Measurements from ENCODE around the gene PARS2. TPM values are rescaled to one million over a fixed set of nuclear protein-coding genes. Genes with fewer than 3 reads are reported as not detected.

Gene PARS2
- total RNA-seq, 2 donors from 2014 or later, result 12.0 to 12.2 TPM

DNA sequence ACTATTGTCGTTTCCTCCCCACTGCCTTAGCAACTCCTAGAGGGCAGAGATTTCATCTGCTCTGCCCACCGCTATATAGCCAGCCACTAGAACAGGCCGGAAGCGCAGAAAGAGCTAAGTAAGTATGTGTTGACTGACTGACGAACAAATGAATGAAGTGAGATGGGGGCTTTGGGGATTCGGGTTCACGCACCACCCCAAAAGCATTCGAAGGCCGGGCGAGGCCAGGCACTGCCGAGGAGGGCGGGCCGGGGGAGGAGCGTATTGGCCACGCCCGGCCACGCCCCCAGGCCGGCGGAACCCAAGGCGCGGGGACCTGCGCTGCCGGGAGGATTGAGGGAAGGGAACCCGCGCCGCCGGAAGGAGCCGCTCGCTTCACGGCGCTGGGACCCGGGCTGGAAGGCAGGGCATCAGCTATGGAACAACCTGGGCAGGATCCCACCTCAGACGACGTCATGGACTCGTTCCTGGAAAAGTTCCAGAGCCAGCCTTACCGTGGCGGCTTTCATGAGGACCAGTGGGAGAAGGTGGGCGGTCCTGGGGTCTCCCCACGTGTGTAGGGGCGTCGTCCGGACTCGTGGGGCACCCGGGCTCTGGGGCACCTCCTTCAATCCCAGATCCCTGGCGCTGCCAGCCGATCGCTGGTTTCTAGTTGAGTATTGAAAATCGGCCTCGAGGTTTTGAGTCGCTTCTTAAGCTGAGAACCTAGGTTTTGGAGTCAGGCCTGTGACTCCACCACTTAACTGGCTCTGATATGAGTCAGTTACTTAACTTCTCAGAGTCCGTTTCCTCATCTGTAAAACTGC, 48.6 kb downstream of the PARS2 start, which contains the start of gene TTC4:
Gene TTC4, plus strand, starts transcription at position 369 of the 806 bp plus-strand sequence. Its CDS starts 48 bp downstream, at position 417.
- H3K9me3 ChIP-seq, result no peaks in the 10 kb centered on the region
- no peaks in the 10 kb centered on the region for H3K36me3 ChIP-seq
- TF ChIP-seq, protein P1, sequence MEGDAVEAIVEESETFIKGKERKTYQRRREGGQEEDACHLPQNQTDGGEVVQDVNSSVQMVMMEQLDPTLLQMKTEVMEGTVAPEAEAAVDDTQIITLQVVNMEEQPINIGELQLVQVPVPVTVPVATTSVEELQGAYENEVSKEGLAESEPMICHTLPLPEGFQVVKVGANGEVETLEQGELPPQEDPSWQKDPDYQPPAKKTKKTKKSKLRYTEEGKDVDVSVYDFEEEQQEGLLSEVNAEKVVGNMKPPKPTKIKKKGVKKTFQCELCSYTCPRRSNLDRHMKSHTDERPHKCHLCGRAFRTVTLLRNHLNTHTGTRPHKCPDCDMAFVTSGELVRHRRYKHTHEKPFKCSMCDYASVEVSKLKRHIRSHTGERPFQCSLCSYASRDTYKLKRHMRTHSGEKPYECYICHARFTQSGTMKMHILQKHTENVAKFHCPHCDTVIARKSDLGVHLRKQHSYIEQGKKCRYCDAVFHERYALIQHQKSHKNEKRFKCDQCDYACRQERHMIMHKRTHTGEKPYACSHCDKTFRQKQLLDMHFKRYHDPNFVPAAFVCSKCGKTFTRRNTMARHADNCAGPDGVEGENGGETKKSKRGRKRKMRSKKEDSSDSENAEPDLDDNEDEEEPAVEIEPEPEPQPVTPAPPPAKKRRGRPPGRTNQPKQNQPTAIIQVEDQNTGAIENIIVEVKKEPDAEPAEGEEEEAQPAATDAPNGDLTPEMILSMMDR (IDR thresholded peaks at IDR 0.05), result peak in 1 of 4 experiments; percentile 39
- TF ChIP-seq POLR2AphosphoS5 (IDR thresholded peaks at IDR 0.05), result peak; percentile 93
- peak; percentile 83 for TF ChIP-seq POLR2A (IDR thresholded peaks at IDR 0.05)
- no peaks in the 10 kb centered on the region for H3K4me1 ChIP-seq (replicated peaks)
- H3K4me3 ChIP-seq, result peak within 1 kb of the TSS; percentile 70 to 80
- H3K27ac ChIP-seq, result peak within 1 kb of the TSS; percentile 62 to 74
- DNase-seq (ENCODE audit: low spot score), result peak; percentile 74
- no peaks in the 10 kb centered on the region for H3K27me3 ChIP-seq (replicated peaks; ENCODE audit: insufficient read depth)
- under 1% methylated on average over 50 of the region's 51 CpGs for WGBS
- intact Hi-C loops (cut with DNase I), result loop anchor here (10.0 kb wide), 1 partner anchor 171 kb away; the partner anchor contains the start of gene ACOT11

DNA sequence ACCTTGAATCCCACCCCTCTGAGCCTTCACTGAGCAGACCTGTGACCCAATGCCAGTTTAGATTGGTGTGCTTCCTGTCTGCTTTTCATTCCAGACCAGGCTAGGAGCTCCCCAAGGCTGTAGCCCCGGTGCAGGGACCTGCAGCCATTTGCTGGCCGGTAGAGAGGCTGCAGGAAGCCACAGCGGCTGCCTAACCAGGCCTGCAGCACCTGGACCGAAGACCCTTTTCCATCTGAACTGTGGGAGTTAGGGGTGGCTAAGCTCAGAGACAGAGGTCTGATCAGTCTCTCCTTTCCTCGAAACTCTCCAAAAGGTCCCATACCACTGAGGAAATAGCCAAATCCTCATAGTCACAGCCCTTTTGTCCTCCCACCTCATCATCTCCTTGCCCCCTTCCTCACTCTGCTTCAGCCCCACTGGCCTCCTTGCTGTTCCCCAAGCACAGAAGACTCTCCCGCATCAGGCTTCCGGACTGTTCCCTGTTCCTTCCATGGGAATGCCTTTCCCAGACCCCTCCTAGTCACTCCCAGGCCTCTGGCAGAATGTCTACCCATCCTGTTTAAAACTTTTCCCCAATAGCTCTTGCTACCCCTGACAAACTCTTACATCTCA, 49.3 kb downstream of the PARS2 start:
- intact Hi-C loops (cut with DNase I), result loop anchor here (10.0 kb wide), 1 partner anchor 170 kb away; the partner anchor contains the start of gene ACOT11

DNA sequence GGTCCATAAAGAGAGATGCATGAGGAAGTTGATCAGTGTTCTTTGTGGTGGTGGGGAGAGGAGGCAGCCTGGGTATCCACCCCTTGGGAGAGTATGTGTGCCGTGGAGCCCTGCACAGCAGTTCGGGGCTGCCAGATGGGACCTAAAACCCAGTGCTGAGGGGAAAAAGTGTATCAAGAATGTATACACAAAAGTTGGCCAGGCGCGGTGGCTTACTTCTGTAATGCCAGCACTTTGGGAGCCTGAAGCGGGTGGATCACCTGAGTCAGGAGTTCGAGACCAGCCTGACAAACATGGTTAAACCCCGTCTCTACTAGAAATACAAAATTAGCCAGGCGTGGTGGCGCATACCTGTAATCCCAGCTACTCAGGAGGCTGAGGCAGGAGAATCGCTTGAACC, 52.8 kb downstream of the PARS2 start:
- TF ChIP-seq POLR2AphosphoS5 (IDR thresholded peaks at IDR 0.05) (no peak), POLR2A (IDR thresholded peaks at IDR 0.05) (no peak)
- TF ChIP-seq, protein P1 (IDR thresholded peaks at IDR 0.05), result no peak
- Histone ChIP-seq H3K27ac (no peak overlapping the region), H3K4me3 (no peak overlapping the region), H3K4me1 (replicated peaks) (no peaks in the 10 kb centered on the region), H3K27me3 (replicated peaks; ENCODE audit: insufficient read depth) (no peaks in the 10 kb centered on the region), H3K36me3 (no peaks in the 10 kb centered on the region), H3K9me3 (no peaks in the 10 kb centered on the region)
- WGBS, result 91% methylated on average over 10 of the region's 10 CpGs
- intact Hi-C loops (cut with DNase I), result loop anchor here (10.0 kb wide), 1 partner anchor 167 kb away; the partner anchor contains the start of gene ACOT11
- DNase-seq (ENCODE audit: low spot score), result no peak

More for the DNA sequence above, 49.3 kb downstream of the PARS2 start:
- TF ChIP-seq, protein P1 (IDR thresholded peaks at IDR 0.05), result no peak
- TF ChIP-seq POLR2AphosphoS5 (IDR thresholded peaks at IDR 0.05) (no peak), POLR2A (IDR thresholded peaks at IDR 0.05) (no peak)
- Histone ChIP-seq H3K4me1 (replicated peaks) (no peaks in the 10 kb centered on the region), H3K4me3 (peak overlapping the region; percentile 70 to 80), H3K36me3 (no peaks in the 10 kb centered on the region), H3K27ac (peak overlapping the region; percentile 62 to 74), H3K27me3 (replicated peaks; ENCODE audit: insufficient read depth) (no peaks in the 10 kb centered on the region), H3K9me3 (no peaks in the 10 kb centered on the region)
- DNase-seq (ENCODE audit: low spot score), result no peak
- 94% methylated on average over 7 of the region's 7 CpGs for WGBS

DNA sequence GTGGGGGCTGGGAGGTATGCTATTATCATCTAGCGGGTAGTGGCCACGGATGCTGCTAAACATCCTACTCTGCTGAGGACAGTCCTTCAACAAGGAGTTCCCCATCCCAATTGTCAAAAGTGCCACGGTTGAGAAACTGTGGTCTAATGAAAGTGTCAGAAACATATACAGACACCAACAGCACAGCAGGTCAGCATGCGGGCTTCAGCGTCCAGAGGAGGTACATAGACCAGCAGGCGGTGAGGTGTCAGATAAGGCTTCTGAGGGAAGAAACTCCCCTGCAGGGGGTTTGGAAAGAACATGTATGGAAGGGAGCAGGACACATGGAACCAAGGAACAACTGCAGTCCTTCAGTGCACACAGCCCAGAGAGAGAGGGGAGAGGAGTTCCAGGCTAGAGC, 53.5 kb downstream of the PARS2 start:
- Histone ChIP-seq H3K36me3 (no peaks in the 10 kb centered on the region), H3K27me3 (replicated peaks; ENCODE audit: insufficient read depth) (no peaks in the 10 kb centered on the region), H3K4me3 (no peak overlapping the region), H3K4me1 (replicated peaks) (no peaks in the 10 kb centered on the region), H3K9me3 (no peaks in the 10 kb centered on the region), H3K27ac (no peak overlapping the region)
- TF ChIP-seq POLR2AphosphoS5 (IDR thresholded peaks at IDR 0.05) (no peak), POLR2A (IDR thresholded peaks at IDR 0.05) (no peak)
- TF ChIP-seq, protein P1 (IDR thresholded peaks at IDR 0.05), result no peak
- DNase-seq (ENCODE audit: low spot score), result no peak
- intact Hi-C loops (cut with DNase I), result loop anchor here (10.0 kb wide), 1 partner anchor 166 kb away; the partner anchor contains the start of gene ACOT11
- 90% methylated on average over 6 of the region's 6 CpGs for WGBS

All from prostate gland (tissue), 2 donors.